Erythroblast (primary cell): ENCODE measurements around the gene RGS11.

Source experiments
- GATA1 ChIP-seq: IDR thresholded peaks from 2 replicates; pipeline ENCODE4 v1.6.1; 2011; ENCODE audit warnings: low read depth, mild to moderate bottlenecking, control low read depth, low read length, moderate library complexity
- POLR2A ChIP-seq: IDR thresholded peaks from 2 replicates; pipeline ENCODE4 v1.6.1; 2011; ENCODE audit warnings: mild to moderate bottlenecking, low read length

DNA sequence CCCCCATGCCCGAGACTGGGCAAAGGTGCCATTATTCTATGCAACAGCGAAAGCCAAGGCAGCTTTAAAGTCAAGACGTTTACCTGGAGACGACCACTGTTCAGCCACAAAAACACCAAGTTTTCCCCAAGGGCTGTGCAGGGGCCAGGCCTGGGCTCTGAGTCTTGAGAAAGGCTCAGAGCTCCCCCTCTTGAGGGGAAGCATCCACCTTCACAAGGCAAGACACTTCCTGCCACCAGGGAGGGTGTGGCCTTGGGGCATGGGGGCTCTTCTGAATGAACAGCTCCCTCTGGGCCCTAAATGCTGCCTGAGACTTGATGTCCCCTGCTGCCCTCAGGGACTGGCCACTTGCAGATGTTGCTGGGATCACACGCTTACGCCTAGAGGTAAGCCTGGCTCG is 33.7 kb upstream of the RGS11 start:
- TF ChIP-seq POLR2A (no peak), GATA1 (no peak)
